NCI-H1092 (cell line): ENCODE measurements around the gene TMEM132E.

Source experiments
- DNase-seq: peaks from one replicate; lab custom pipeline; 2025; lab: John Stamatoyannopoulos, UW

The TMEM132E gene

DNA sequence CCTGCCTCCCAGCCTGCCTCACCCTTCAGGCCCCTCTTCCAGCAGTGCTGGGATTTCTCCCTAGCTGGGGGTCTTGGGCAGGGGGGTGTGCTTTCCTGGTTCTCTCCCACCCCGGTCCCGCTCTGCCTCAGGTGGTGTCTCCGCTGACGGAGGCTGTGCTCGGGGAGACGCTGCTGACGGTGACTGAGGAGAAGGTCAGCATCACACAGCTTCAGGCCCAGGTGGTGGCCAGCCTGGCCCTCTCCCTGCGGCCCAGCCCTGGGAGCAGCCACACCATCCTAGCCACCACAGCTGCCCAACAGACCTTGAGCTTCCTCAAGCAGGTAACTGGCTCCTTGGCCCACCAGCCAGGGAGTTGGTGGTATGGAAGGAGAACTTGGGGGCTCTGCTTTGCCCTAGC, 56.5 kb downstream of the TMEM132E start:
- no peak for DNase-seq

DNA sequence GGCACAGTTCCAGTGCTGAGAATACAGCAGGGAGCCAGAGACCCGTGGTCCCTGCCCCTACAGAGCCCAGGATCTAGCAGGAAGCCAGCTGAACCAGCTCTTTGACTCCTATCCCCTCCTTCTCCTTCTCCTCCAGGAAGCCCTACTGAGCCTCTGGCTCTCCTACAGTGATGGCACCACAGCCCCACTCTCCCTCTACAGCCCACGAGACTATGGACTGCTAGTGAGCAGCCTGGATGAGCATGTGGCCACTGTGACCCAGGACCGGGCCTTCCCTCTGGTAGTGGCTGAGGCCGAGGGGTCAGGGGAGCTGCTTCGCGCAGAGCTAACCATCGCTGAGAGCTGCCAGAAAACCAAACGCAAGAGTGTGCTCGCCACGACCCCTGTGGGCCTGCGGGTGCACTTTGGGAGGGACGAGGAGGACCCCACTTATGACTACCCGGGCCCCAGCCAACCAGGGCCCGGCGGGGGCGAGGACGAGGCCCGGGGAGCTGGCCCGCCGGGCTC, 57.7 kb downstream of the TMEM132E start:
- DNase-seq = no peak

GRCh38 chr17:34637548-34638525, 58.5 kb downstream of the TMEM132E start:
- peak; percentile 45 for DNase-seq

- no peak for DNase-seq
Observed at GRCh38 chr17:34638526-34639260, 59.3 kb downstream of the TMEM132E start.

DNA sequence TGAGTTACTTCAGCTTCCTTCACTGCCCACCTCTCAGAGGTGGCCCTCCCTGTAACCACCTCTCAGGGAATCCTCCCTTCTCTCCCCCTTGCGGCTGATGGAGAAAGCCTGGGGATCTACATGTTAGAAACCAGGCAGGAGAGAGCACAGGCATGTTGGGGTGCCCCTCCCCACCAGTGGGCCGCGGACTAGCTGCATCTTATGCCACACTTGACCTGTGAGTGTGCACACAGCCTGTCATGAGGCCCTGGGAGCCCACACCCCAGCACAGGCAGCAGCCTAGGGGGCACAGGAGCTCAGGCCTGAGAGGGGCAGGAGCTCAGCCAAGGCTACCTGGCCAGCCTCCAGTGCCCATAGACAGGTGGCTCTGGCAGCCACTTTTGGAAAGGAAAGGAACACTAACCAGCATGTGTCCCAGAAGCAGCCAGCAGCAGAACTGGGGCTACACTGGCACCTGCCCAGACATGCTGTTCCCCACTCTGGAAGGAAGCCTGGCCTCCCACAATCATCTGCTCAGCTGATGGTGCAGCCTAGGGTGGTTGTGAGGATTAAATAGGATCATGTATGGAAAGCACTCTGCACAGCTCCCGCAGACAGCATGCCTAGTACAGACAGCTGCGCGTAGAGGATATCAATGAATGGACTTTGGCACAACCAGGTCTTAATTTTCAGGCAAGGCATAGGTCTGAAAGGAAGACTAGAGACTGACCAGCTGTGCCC, 60.5 kb downstream of the TMEM132E start:
- DNase-seq = peak; percentile 78

DNA sequence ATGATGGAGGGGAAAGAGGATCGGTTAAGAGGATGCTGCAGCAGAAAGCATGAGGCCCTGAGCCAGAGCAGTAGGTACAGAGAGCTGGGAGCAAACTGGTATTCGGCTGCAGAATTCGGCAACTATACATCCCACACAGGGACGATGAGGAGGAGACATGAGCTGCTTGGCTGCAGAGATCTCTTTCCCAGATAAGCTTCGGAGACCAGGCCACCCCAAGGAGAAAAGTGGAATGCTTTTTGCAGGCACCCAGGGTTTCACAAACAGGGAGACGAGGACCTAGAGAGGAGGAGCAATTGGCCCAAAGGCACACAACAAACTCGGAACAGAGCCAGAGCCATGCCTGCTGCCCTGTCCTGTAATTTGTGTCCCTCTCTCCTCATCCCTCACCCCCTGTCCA, 62.0 kb downstream of the TMEM132E start:
- no peak for DNase-seq

GRCh38 chr17:34644941-34645550, 65.7 kb downstream of the TMEM132E start:
- peak; percentile 25 for DNase-seq

GRCh38 chr17:34645594-34645993, 66.2 kb downstream of the TMEM132E start:
- peak; percentile 92 for DNase-seq

GRCh38 chr17:34647511-34647910, 68.1 kb downstream of the TMEM132E start:
- no peak for DNase-seq

DNA sequence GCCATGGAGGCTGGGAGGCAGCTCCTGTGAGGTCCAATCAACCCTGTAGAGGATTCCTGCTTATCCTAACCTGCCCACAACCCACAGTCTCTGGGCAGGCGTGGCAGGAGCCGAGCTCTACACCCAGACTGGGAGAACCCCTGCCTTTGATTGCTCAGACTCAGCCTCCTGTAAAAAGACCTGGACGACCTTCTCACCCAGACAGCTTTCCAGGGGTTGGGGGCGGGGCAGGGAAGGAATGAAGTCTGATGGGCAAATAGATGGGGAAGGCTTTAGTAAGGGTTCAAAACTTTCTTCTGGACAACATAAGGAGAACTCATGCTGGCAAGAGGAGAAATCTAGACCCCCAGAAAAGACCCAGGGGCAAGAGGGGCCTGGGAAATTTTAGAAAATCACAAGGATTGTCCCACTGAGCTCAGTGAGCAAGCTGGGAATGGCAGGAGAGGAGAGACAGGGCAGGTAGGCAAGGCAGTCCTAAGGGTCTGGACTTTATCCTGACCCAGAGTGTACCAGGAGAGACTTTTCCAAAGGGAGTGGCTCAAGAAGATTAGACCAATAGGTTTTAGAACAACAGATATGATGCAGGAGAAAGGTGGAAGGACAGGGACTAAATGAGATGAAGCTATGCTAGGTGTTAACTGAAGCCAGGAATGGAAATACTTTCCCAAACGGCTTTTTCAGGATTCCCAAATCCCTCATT, 70.8 kb downstream of the TMEM132E start:
- DNase-seq = no peak

DNA sequence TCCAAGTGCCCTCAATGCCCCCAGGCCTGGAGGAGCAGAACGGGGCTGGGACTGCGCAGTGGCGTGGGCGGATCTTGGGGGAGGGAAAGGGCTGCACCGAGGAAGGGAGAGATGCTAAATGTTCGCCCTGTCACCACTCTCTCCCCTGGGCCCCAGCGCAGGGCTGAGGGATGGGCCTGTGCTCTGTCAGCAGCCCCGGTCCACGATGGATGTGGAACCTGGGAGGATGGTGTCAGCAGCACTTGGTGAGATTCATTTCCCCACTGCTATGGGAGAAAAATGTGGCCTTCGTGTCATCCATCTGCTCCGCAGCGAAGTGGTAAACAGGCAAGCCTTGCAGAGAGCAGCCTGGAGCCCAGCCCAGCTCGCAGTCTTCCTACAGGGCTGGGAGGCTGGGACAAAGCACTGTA, 72.0 kb downstream of the TMEM132E start:
- DNase-seq = no peak

DNA sequence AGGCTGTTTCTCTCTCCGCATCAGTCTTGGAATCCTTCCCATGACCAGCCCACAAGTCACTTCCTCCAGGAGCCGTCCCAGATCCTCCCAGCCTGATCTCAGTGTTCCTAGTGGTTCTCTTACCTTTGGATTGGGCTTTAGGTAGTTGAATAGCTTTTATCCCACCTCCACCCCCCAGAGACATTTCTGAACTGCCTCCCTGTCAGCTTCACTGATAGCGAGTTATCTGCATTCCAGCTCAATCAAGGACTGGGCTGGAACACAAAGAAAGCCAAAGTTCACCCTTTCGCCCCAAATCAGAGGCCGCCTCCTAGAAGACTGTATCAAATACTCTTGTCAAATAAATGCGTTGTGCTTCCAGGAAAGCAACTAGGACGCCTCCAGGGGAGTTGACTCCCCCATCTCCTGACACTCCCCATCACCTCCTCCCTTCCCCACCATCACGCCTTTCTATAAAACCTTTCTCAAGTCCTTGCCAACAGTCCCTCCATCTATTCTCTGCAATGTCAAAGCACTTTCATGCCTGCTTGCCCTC, 72.7 kb downstream of the TMEM132E start:
- DNase-seq = no peak

GRCh38 chr17:34653511-34653910, 74.1 kb downstream of the TMEM132E start:
- no peak for DNase-seq

DNA sequence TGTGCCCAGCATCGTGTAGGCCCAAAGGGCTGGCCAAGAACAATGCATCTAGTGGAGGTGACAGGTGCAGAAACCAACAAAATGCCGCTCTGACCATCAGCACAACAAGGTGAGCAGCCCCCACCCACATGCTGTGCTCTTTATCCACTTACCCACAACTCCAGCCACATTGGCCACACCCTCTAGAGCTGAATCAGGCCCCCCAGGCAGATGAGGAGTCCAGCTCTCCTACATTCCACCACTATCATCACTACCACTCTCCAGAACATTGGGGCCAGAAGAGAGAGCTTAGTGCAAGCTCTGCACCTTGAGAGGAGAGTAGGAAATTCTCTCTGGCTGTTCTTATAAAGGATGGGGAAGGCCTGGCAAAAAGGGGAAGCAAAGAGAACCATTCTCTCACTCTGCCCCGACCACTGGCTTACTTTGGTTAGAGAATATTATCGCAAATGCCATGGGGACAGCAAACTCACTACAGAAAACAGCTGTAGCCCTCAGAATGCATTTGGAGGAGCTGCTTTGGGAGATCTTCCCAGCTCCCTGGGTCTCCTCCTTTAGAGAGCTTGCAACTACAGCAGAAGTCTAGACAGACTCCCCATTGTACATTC, 75.0 kb downstream of the TMEM132E start:
- no peak for DNase-seq

GRCh38 chr17:34654881-34655276, 75.5 kb downstream of the TMEM132E start:
- no peak for DNase-seq

GRCh38 chr17:34656801-34657200, 77.4 kb downstream of the TMEM132E start:
- no peak for DNase-seq

DNA sequence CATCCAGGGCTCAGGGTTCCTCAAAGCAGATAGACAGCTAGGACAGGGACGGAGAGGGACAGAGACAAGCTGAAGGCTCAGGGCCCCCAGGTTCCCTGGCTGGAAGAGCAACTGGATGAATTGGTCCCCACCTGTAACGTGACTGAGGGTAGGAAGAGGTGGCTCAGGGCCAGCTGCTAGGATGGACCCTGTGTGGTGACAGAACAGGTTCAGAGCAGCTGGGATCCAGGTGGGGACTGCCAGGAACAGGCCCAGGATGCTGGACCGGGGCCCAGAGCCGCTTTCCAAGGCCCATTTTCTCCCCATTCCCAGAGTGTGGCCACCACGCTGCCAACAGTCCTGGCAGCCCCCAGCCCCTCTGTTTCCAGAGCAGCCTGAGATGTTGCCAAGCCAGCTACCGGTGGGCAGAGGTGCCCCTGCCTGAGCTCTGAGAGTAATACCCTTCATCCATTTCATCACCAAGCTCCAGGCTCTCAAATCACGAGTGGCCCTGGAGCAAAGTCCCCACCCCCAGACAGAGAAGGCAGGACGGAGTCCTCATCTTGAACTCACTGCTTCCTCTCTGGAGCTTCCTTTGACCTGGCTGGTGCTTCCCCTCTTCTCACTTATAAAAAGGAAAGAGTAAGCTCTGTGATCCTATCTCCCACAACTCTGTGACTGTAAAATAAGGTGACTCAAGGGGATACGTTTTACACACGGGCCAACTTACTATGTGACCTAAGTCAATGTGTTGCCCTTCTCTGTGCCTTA, 79.6 kb downstream of the TMEM132E start:
- peak; percentile 75 for DNase-seq

DNA sequence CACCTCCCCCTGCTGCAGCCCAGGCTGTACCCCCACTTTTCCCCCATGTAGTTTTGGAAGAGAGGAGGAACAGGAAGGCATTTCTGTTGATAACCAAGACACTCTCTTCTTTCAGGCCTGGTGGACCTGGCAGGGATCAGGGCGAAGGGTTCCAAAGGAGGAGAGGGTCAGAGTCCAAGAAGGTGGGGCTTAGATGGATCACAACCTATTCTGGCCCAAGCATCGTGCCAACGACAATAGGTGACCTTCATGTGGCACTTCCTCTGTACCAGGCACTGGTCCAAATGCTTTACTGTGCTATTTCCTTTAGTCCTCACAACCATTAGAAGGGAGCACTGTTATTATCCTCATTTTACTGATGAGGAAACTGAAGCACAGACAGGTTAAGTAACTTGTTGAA, 84.3 kb downstream of the TMEM132E start:
- no peak for DNase-seq

GRCh38 chr17:34665150-34665806, 85.9 kb downstream of the TMEM132E start:
- DNase-seq = no peak
